A673 (cell line): ENCODE results near the gene MMP28. TPM values are rescaled to one million over a fixed set of nuclear protein-coding genes. Genes with fewer than 3 reads are reported as not detected.

Source experiments
- BruUV-seq: library from RNA; stranded (reverse); fragments of 400-500 nt; replicated peaks from 2 replicates; lab custom pipeline; 2021; lab: Mats Ljungman, UMichigan
- CTCF ChIA-PET: fragments of 300-600 bp; sonication (Branson Sonifier 250); formaldehyde crosslinking; loops from one replicate; lab custom pipeline; 2022; ENCODE audit warnings: antibody characterized with exemption; lab: Charles Lee
- POLR2A ChIA-PET: fragments of 300-600 bp; sonication (Branson Sonifier 250); formaldehyde crosslinking; loops from one replicate; lab custom pipeline; 2022; ENCODE audit warnings: antibody characterized with exemption; ENCODE audit not compliant: low non-redundant PET; lab: Charles Lee
- DNase-seq: peaks from one replicate; pipeline ENCODE4 v3.0.0-alpha.2; 2015; ENCODE audit warnings: low spot score
- H3K27ac ChIP-seq: fragments of 200-600 bp; sonication (generic); 2 replicates; pipeline ENCODE4 v1.5.1; 2016; ENCODE audit warnings: mixed run types, low read depth, mild to moderate bottlenecking, mixed read lengths, antibody characterized with exemption, low read length; ENCODE audit not compliant: poor library complexity, severe bottlenecking
- H3K27me3 ChIP-seq: fragments of 200-600 bp; sonication (generic); replicated peaks from 2 replicates; pipeline ENCODE4 v1.6.1; 2017; ENCODE audit warnings: mixed run types, low read depth, mild to moderate bottlenecking, mixed read lengths, antibody characterized with exemption, low read length; ENCODE audit not compliant: insufficient read depth, poor library complexity
- H3K36me3 ChIP-seq: fragments of 200-600 bp; sonication (generic); 2 replicates; pipeline ENCODE4 v1.6.1; 2016; ENCODE audit warnings: mixed run types, mild to moderate bottlenecking, mixed read lengths, antibody characterized with exemption, low read length; ENCODE audit not compliant: insufficient read depth, poor library complexity, severe bottlenecking
- H3K4me1 ChIP-seq: fragments of 200-600 bp; sonication (generic); 2 replicates; pipeline ENCODE4 v1.6.1; 2017; ENCODE audit warnings: mixed run types, mild to moderate bottlenecking, mixed read lengths, antibody characterized with exemption, low read length; ENCODE audit not compliant: insufficient read depth, poor library complexity, severe bottlenecking
- H3K4me3 ChIP-seq: fragments of 200-600 bp; sonication (generic); 2 replicates; pipeline ENCODE4 v1.5.1; 2016; ENCODE audit warnings: low read depth, mixed run types, mild to moderate bottlenecking, mixed read lengths, low read length; ENCODE audit not compliant: poor library complexity, severe bottlenecking
- H3K9me3 ChIP-seq: fragments of 200-600 bp; sonication (generic); 2 replicates; pipeline ENCODE4 v1.6.1; 2016; ENCODE audit warnings: mixed run types, low read depth, mild to moderate bottlenecking, mixed read lengths, antibody characterized with exemption, low read length; ENCODE audit not compliant: poor library complexity, severe bottlenecking
- CTCF ChIP-seq: fragments of 300-800, 200-600 bp; sonication (generic); conservative IDR thresholded peaks from 2 replicates; pipeline ENCODE4 v1.5.1; 2017; ENCODE audit warnings: low read depth, mild to moderate bottlenecking, antibody characterized with exemption, low read length, moderate library complexity, mixed read lengths
- EZH2 ChIP-seq: fragments of 200-600 bp; sonication (generic); IDR thresholded peaks from 2 replicates; pipeline ENCODE4 v1.6.1; 2017; ENCODE audit warnings: borderline replicate concordance, low read depth, mild to moderate bottlenecking, mixed read lengths, antibody characterized with exemption, low read length; ENCODE audit not compliant: poor library complexity, severe bottlenecking
- intact Hi-C: fragments of 100-400 bp; cut with micrococcal nuclease; formaldehyde crosslinking; loops from one replicate; pipeline ENCODE4 v1.10.0; 2022; ENCODE audit not compliant: unreplicated experiment
- total RNA-seq: library from RNA; stranded (reverse); gene quantifications from 2 replicates; pipeline ENCODE4 v1.2.3, GENCODE V29; 2021

Gene MMP28
- total RNA-seq, 1 experiment from 2014 or later = not detected

GRCh38 chr17:35842239-35842638 is 46.8 kb upstream of the MMP28 start:
- Histone ChIP-seq H3K4me3 (no peak overlapping the region), H3K36me3 (peaks cover 66% of the 10 kb centered on the region), H3K27me3 (no peaks in the 10 kb centered on the region), H3K27ac (no peak overlapping the region), H3K4me1 (no peaks in the 10 kb centered on the region), H3K9me3 (no peaks in the 10 kb centered on the region)
- no peak for TF ChIP-seq CTCF
- TF ChIP-seq EZH2 = no peak
- ChIA-PET CTCF (no interaction called here), POLR2A (no interaction called here)
- DNase-seq = no peak
- BruUV-seq = no TSS peak
- intact Hi-C loops = no loop called here

- ChIA-PET POLR2A (no interaction called here), CTCF (interaction anchor here (0.6 kb wide), 2 partner anchors 10 to 194 kb away, joined by 3 to 5 read pairs; no protein-coding TSS in a partner anchor)
- intact Hi-C loops = no loop called here
- Histone ChIP-seq H3K4me3 (no peak overlapping the region), H3K9me3 (no peaks in the 10 kb centered on the region), H3K27me3 (no peaks in the 10 kb centered on the region), H3K4me1 (no peaks in the 10 kb centered on the region), H3K27ac (no peak overlapping the region), H3K36me3 (peaks cover 67% of the 10 kb centered on the region)
- TF ChIP-seq CTCF (no peak), EZH2 (no peak)
- no TSS peak for BruUV-seq
- DNase-seq = no peak
Observed at GRCh38 chr17:35841505-35841904, 46.1 kb upstream of the MMP28 start.

GRCh38 chr17:35841101-35841500 is 45.7 kb upstream of the MMP28 start:
- BruUV-seq = no TSS peak
- intact Hi-C loops = no loop called here
- DNase-seq = no peak
- Histone ChIP-seq H3K4me3 (no peak overlapping the region), H3K4me1 (no peaks in the 10 kb centered on the region), H3K9me3 (no peaks in the 10 kb centered on the region), H3K27ac (no peak overlapping the region), H3K27me3 (no peaks in the 10 kb centered on the region), H3K36me3 (peaks cover 67% of the 10 kb centered on the region)
- ChIA-PET POLR2A (no interaction called here), CTCF (interaction anchor here (0.6 kb wide), 2 partner anchors 10 to 194 kb away, joined by 3 to 5 read pairs; no protein-coding TSS in a partner anchor)
- TF ChIP-seq EZH2 (no peak), CTCF (no peak)
